HG03045 (cell line): ENCODE results near the gene ABCG8.

Experiments used
- ATAC-seq: cut with Tn5 transposase; IDR thresholded peaks from one replicate; pipeline ENCODE4 v1.9.1; 2021; ENCODE audit warnings: mild to moderate bottlenecking, moderate library complexity; ENCODE audit not compliant: unreplicated experiment

Gene ABCG8

DNA sequence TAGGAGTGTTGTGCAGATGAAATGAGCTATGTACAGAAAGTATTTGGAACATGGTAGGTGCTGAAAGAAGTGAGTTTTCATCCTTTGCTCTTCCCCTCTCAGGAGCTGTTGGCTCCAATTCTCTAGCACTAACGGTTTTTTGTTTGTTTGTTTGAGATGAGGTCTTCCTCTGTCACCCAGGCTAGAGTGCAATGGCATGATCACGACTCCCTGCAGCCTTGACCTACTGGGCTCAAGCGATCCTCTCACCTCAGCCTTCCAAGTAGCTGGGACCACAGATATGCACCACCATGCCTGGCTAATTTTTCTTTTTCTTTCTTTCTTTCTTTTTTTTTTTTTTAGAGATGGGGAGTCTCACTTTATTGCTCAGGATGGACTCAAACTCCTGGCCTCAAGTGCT, 12.9 kb upstream of the ABCG8 start:
- no peak for ATAC-seq

DNA sequence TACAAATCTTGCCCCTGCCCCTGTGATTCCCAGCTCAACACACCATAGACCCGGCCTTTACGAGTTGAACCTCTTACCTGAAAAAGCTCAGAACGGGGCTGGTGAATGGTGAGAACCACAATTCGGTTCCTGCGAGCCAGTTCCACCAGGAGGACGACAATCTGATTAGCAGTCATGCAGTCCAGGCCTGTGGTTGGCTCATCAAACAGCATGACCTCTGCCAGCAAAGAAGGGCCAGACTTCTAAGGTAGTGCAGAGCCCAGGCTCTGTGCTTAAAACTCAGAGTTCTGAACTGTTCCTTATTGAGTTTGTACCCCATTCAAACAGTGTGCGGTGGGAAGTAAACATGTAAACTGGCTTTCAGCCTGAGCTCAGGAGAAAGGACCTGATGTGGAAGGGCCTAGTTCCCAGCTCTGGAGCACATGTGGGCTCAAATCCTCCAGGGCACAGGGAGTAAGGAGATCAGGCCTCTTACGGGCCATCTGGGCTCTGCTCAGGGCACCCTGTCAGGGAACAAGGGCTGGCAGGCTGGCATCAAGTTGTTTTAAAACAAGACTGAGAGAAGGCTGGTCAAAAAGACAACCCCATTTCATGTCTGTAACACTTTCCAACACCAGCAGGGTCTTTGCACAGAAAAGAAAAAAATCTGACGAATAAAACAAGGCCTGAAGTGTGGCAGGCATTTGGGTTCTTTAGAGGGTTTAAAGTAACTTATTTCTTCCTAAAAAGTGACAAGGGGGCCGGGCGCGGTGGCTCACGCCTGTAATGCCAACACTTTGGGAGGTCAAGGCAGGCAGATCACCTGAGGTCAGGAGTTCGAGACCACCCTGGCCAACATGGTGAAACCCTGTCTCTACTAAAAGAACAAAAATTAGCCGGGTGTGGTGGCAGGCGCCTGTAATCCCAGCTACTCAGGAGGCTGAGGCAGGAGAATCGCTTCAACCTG, 12.2 kb upstream of the ABCG8 start:
- ATAC-seq, result no peak

DNA sequence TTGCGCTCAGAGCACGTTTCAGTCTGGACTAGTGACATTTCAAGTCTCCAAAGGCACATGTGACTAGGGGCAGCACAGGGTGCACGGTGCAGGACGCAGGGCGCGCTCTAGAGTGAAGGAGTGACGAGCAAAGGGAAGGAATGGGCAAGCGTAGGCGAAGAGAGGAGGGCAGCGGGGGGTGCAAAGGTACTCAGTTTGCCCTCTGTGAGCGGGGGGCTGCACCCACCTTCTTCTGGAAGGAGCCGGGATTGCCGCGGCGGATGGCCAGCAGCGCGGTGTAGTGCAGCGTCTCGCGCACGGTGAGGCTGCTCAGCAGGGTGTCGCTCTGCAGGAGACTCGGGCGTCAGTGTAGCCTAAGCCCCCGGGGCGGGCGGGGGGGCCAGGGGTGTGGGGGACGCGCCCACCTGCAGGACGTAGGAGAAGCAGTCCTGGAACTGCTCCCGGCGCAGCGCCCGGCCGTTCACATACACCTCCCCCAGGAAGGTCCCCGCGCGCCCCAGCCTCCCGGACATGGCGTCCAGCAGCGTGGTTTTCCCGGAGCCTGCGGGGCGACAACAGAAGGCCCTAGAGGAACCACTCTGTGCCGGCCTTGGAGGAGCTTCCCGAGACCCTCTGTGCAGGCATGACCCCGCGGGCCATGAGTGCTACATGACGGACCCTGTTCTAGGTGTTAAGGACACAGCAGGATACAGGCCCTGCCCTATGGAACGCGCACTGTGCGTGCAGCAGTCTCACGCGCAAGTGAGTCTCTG, 7.1 kb upstream of the ABCG8 start:
- no peak for ATAC-seq

DNA sequence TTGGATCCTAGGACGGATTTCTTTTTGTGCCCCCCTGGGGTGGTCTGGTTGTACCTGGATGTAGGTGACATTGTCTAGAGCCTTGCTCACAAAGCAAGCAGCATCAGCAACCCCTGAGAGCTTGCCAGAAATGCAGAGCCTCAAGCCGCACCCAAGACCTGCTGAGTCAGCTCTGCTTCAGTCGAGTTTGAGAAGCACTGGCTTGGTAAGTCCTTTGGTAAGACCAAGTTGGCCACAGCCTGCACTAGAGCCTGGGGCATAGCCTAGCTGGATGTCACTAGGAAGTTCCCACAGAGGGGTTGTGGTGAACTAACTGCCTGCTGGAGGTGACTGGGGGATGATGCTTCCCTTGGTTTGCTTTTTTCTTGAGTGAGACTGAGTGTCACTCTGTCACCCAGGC, 6.3 kb upstream of the ABCG8 start:
- ATAC-seq, result no peak

DNA sequence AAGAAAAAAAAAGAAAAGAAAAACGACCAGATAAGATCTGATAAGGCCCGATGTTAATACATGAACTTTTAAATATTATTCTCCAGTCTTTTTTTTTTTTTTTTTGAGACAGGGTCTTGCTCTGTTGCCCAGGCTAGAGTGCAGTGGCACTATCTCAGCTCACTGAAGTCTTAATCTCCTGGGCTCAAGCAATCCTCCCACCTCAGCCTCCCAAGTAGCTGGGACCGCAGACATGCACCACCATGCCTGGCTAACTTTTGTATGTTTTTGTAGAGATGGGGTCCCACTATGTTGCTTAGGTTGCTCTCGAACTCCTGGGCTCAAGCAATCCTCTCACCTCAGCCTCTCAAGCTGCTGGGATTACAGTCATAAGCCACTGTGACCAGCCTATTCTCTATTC, 1.7 kb upstream of the ABCG8 start:
- ATAC-seq, result no peak

DNA sequence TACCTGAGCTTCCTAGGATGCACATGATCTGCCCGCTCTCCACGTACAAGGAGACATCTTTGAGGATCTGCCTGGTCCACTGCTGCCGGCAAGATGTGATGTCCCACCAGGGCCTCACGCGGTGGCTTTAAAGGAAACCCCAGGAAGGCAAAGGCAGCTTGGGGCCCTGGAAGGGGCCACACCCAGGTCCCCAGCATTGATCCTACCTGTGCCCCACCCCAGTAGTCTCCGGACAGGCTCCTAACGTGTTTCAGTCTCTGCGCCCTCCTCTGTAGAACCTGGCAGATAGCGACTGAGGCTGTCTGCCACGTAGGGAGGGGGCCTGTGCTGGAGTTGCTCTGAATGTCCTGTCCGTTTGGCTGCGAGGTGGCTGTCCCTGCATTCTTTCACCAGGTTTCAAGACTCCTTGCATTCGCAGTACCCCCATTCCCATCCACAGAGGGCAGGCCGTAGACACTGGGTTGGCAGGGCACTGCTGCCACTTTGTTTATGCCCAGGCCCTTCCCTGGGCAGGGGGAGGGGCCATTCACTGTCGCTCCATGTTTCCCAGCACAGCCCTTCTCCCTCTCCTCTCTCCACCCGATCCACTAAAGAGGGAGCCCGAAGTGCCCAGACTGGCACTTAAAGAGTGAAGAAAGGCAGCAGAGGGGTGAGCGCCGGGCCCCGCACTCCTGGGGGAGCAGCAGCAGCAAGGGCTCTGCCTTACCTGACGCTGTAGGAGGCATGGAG, 776 bp upstream of the ABCG8 start:
- ATAC-seq, result no peak

DNA sequence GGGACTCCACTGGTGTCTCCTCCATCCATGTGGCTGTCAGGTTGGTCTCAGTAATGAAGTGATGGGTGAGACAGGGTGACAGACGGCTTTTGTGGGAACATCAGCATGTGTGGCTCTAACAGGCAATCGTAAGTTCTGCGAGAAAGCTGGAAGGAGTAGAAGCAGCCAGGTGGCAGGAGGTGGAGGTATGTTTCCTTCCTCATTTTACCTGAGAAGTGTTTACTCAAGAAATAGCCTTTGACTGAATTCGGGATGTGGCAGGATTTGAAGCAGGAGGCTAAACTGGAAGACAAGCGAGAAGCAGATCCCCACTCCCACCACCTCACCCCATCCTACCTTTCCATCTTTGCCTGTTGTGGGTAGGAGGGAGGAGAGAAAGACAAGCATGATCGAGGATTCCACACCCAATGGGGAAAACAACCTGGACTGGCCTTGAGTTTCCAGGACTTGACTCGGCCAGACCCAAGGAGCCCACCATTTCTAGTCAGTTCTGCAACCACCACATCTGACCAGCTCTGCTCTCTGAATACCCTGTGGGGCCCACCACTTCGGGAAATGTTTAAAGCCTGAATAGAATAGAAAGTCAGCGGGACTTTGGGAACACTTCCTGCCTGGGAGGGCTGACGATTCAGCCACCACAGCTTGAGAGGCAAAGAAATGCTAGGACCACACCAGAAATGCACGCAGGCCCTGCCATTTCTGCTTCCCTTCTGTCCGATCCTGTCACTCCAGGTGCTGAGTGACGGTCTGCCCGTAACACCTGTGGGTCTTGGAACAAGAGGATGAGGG, 1.2 kb downstream of the ABCG8 start:
- ATAC-seq, result no peak

DNA sequence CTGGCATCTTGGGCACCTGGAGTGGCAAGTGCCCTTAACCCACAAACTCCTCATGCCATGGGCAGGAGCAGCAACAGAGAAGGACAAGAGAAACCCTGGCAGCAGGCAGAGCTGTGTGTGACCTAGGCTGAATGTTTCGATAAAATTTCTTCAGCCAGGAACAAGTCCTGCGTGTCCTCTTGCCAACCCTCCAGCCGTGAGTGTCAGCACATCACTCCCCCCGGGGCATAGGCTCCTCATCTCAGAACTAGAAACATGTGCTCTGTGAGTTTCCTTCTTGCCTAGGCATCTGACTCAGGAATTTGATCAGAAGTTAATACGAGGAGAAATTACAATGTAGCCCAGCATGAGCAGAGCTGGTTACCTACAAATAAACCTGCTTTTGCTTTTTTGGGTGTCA, 2.2 kb downstream of the ABCG8 start:
- no peak for ATAC-seq

DNA sequence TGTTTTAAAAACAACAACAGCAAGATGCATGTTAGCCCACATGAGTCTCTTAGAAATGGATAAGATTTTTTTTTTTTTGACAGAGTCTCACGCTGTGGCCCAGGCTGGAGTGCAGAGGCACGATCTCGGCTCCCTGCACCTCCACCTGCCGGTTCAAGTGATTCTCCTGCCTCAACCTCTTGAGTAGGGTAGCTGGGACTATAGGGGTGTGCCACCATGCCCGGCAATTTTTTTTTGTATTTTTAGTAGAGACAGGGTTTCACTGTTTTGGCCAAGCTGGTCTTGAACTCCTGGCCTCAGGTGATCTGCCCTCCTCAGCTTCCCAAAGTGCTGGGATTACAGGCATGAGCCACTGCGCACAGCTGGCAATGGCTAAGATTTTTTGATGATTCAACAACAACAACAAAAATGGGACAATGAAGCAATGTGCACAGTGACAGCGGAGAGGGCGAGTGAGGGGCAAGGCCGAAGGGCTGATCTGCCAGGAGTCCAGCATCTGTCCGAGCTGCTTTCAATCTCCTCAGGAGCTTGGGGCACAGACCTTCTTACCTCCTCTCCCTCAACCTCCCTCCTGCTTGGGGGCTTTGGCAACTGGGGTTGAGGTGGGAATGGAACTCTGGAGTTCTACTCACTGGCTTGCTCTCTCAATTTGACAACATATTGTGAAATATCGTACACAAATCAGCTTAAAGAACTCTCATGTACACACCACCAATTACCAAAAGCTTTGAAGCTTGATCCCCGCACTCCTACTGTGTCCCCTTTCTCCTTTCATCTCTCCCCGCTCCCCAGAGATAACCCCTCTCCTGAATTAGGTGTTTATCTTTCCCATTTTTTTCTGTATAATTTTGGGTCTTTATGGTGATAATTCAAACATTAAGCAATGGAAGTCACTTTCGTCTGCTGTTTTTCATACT, 3.4 kb downstream of the ABCG8 start:
- no peak for ATAC-seq

DNA sequence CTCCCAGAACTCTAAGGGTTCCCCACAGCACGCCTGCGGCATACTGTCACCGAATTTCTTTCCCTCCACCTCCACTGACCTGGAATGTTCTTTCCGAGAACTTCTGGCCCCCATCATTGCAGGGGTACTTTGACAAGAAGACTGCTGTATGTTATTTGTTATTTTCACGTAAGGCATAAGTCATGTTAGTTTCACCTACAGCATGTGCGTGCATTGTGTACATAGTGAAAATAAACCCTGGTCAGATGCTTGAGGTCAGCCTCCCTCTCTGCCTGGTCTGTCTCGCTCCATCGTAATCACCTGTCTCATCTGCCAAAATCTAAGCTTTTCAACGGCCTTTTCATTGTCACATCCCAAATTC, 4.1 kb downstream of the ABCG8 start:
- ATAC-seq, result no peak

DNA sequence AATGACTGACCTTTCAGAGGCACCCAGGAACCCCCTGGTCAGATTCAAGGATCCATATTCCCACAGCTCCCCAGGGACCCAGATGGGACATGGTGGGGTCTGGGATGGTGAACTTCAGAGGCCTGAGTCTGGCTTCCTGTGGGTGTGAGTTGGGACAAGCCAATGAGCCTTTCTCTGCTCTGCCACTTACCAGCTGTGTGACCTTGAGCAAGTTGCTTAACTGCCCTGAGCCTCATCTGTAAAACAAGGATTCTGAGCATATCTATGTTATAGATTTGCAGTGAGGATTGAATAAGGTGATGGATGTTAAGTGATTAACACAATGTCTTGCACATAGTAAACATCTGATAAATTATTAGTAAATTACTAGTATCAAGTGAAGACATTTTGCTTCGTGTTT, 6.4 kb downstream of the ABCG8 start:
- ATAC-seq, result no peak

DNA sequence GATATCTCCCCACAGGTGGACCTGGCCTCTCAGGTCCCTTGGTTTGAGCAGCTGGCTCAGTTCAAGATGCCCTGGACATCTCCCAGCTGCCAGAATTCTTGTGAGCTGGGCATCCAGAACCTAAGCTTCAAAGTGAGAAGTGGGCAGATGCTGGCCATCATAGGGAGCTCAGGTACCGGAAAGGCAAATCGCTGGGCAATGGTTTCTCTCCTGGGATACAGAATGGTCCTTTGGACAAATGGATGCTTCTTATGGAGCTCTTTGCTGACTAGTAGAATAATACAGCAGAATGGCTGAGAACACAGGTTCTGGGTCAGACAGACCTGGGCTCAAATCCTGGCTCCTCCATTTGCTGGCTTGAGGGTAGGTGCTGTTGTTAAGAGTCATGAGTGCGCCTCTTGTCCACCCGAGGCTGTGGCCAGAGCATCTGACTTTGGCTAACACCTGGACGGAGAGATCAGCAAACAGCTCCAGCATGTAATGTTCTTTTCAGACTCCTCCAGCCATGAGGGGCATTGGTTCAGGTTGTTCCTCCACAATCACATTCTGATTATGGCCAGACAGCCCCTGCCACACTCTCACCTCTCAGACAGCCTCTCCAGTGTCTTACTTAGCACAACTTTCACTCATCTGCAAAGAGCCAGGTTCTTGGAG, 7.5 kb downstream of the ABCG8 start:
- no peak for ATAC-seq

DNA sequence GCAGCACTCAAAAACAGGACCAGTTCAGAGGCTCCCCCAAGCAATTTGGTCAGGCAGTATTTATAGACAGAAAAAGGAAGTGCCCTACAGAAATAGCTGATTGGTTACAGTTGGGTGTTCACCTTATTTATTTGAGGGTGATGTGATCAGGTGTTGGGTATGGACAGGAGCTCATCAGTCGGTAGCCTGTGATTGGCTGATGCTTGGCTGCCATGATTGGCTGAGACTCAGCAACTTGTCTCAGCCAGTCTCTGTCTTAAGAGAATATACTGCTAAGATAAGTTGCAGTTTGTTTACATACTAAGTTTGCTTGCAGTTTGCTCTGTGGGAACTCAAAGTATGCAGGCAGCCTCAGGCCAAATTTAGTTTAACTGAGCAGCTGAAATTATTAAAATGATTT, 9.4 kb downstream of the ABCG8 start:
- no peak for ATAC-seq

DNA sequence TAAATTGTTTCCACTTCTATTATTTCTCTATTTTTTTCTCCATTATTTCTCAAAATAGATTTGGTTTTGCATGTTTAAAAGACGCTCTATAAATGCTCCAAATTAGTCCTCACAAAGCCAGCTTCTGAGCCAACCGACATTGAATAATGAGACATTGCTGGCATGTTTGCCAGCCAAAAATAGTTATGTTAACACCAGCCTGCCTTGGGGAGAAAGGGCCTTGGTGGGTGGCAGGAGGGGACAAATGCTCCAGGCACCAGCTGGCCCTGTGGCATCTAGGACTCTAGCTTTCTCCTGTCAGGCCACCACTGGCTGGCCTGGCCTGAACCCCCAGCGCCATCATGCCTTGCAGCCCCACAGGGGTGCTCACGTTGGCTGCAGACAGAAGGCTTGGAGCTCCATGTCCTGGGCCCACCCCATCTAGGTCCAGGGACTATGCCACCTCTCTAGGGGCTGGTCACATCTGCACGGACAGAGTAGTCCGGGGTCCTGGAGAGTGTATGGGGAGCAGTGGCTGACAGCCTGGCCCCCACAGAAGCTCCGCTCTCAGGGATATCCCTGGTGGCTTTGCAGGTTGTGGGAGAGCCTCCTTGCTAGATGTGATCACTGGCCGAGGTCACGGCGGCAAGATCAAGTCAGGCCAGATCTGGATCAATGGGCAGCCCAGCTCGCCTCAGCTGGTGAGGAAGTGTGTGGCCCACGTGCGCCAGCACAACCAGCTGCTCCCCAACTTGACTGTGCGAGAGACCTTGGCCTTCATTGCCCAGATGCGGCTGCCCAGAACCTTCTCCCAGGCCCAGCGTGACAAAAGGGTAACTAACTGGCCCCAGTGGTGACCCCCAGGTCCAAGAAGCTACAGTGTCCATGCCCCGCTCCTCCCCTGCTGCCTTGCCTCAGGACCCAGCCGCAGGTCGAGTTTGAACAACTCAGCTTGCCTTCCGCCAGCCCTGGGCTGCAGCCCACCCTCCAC, 12.5 kb downstream of the ABCG8 start:
- no peak for ATAC-seq

DNA sequence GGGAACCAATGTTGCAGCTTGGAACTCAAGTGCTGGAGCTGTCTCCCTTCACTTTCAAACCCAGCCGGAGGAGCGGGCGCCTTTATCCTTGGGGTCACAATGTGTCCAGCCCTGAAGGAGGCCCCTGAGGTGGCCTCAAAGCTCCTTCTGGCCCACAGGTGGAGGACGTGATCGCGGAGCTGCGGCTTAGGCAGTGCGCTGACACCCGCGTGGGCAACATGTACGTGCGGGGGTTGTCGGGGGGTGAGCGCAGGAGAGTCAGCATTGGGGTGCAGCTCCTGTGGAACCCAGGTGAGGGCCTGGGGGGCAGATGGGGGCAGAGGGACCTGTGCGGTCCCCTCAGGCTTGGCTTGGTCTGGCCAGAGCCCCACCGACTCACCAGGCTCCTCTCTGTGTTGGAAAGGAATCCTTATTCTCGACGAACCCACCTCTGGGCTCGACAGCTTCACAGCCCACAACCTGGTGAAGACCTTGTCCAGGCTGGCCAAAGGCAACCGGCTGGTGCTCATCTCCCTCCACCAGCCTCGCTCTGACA, 13.5 kb downstream of the ABCG8 start:
- ATAC-seq, result no peak

DNA sequence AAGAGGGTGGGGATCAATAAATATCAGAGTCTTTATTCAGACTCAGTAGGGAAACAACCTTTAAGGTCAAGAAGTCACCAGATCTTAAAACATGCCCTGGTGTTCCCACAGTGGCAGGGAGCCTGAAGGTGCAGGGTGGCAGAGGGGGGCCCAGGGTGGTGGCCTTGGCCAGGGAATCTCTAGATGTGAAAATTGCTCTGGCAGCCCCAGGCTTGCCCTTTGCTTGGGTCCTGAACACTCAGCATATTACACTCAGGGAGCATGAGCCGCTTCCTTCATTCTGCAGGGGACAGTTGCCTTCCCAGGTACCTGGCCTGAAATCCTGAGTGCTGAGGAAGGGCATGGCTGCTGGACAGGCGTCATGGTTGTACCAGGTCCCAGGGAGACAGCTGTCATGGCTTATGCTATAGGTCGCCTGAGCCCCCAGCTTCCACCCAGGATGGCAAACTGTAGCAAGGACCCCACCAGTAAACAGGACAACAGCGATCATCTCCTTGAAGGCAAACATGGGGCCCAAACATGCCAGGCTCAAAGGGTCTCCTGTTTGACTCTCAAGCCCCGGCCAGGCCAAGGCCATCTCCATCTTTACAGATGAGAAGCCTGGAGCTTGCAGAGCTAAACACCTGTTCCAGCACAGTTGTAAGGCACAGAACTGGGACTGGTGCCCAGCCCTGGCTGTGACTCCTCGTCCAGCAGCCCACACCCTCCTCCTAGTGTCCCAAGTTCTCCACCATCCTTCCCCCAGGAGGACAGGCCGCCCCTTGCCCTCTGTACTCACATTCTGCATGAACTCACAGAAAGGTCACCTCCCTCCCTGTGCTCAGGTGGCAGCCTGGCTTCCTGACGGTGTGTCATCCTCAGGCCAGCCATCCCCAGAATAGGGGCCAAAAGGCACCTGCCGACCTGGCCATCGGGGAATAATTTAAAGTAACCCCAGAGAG, 14.6 kb downstream of the ABCG8 start:
- ATAC-seq, result no peak

DNA sequence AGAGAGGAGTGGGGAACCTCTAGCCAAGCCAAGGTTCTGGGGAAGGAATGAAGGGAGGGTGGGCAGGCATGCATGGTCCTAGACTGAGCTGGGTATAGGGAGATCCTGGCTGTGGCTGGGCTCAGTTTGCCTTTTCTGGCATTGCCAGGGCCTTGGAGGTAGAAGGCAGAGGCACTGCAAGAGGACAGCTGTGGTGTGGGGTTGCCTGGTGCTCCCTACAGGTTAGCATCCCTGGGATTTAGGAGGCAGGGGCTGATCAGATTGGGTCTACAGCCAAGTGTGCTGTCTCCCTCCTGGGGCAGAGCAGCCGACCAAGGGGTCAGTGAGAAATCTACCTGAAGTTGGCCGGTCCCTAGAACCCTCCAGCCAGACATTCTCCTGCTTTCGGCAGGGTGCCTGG, 15.9 kb downstream of the ABCG8 start:
- no peak for ATAC-seq
